Gastroesophageal sphincter (tissue), 4 donors: Measurements from ENCODE around the gene ADO. TPM values are rescaled to one million over a fixed set of nuclear protein-coding genes. Genes with fewer than 3 reads are reported as not detected.

ENCODE experiments used
- ATAC-seq: fragments of 150-250 bp; one replicate; pipeline ENCODE4 v1.9.1; 2016; ENCODE audit warnings: mild to moderate bottlenecking, moderate library complexity
- H3K27ac ChIP-seq, 4 donors: fragments of 200-600 bp; sonication (generic) in 3 of 4; 1 replicate in 3 of 4; 2 replicates in 1 of 4; pipeline ENCODE4 v1.5.1; 2016 to 2019
- H3K27me3 ChIP-seq: fragments of 200-600 bp; sonication (generic); one replicate; pipeline ENCODE4 v1.5.1; 2019
- H3K36me3 ChIP-seq, 2 donors: fragments of 200-600 bp; sonication (generic); one replicate each; pipeline ENCODE4 v1.5.1; 2019; ENCODE audit warnings: control low read depth in 1 of 2
- H3K4me1 ChIP-seq, 3 donors: fragments of 200-600 bp; sonication (generic); 1 replicate in 2 of 3; 2 replicates in 1 of 3; pipeline ENCODE4 v1.5.1; 2016 to 2019; ENCODE audit warnings: control low read depth in 2 of 3
- H3K4me3 ChIP-seq, 2 donors: fragments of 200-600 bp; sonication (generic); one replicate each; pipeline ENCODE4 v1.5.1; 2019; ENCODE audit warnings: mild to moderate bottlenecking in 1 of 2, moderate library complexity in 1 of 2
- H3K9me3 ChIP-seq, 3 donors: fragments of 200-600 bp; sonication (generic); one replicate each; pipeline ENCODE4 v1.5.1; 2017 to 2019; ENCODE audit warnings: control low read depth in 2 of 3
- CTCF ChIP-seq, 4 experiments: fragments of 200-600 bp in 2 of 4; fragments of 450-650 bp in 2 of 4; sonication (generic) in 1 of 4; IDR thresholded peaks; one replicate each; pipeline ENCODE4 v1.5.1; 2017 to 2019; ENCODE audit warnings: antibody characterized with exemption in 4 of 4, mild to moderate bottlenecking in 2 of 4, moderate library complexity in 2 of 4
- EP300 ChIP-seq: sonication (generic); formaldehyde crosslinking; IDR thresholded peaks from one replicate; pipeline ENCODE4 v1.6.1; 2017; ENCODE audit warnings: antibody characterized with exemption, mild to moderate bottlenecking
- POLR2A ChIP-seq, 2 donors: fragments of 450-650 bp; IDR thresholded peaks; one replicate each; pipeline ENCODE4 v1.6.1; 2017; ENCODE audit warnings: antibody characterized with exemption in 2 of 2, mild to moderate bottlenecking in 2 of 2, moderate library complexity in 1 of 2
- POLR2AphosphoS5 ChIP-seq: sonication (generic); formaldehyde crosslinking; IDR thresholded peaks from one replicate; pipeline ENCODE4 v1.6.1; 2017; ENCODE audit warnings: antibody characterized with exemption
- WGBS, 2 donors: methylation state at CpG; one replicate each; pipeline ENCODE4 v1.1.5; 2018; ENCODE audit warnings: low coverage in 1 of 2; 5-methylcytosine and 5-hydroxymethylcytosine counted together
- total RNA-seq, 4 donors: library from RNA; depleted of rRNA; stranded (reverse); fragments of >200 nt; gene quantifications; one replicate each; pipeline ENCODE4 v1.1.0, GENCODE V29; 2016

ADO gene
- total RNA-seq, 4 donors from 2014 or later, result 20.2 to 28.9 (median 22.5) TPM

DNA sequence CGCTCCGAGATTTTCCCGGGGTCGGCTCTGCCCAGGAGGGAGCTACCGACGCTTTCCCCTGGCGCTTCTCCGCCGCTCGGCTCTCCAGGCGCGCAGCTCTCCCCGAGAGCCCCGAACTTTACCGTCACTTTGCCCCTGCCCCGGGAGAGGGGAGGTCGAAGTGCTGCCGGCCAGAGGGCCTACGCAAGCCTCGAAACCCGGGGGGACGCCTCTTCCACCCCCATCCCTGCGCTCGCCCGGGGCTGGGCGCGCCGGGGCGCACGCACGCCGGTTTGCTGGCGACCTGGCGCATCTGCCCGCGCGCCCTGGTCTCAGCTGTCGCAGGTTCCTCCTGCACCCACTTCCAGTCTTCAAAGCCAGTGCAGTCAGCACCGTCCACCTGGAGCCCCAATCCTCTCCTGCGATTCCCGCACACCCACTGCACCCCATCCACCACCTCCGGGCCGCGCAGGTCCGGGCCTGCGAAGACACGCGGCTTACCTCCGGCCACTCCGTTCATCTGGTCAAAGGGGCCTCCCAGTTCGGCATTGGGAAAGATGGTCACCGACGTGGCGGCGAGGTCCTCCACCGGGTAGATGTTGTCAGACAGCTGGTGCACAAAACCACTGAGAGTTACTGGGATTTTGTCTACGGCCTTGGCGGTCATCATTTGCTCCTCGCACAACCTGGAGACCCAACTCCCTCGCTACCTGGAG, 11.0 kb downstream of the ADO start:
- no peak for TF ChIP-seq CTCF (IDR thresholded peaks at IDR 0.05)
- TF ChIP-seq POLR2A (IDR thresholded peaks at IDR 0.05), result no peak
- TF ChIP-seq POLR2AphosphoS5, result no peak
- no peak for TF ChIP-seq EP300
- Histone ChIP-seq H3K4me3 (peak overlapping the region in 1 of 2 donors; percentile 87), H3K4me1 (peaks cover 0 to 45% (median 35%) of the 10 kb centered on the region in 3 donors), H3K9me3 (no peaks in the 10 kb centered on the region), H3K27me3 (peaks cover 47% of the 10 kb centered on the region), H3K27ac (peak overlapping the region in 3 of 4 donors; percentile 89 to 91 (median 91)), H3K36me3 (no peaks in the 10 kb centered on the region)
- WGBS, 2 donors, result 1 to 20% methylated on average over 4 to 13 of the region's 60 CpGs
- ATAC-seq, result no peak

- H3K27ac ChIP-seq, result peak overlapping the region in 3 of 4 donors; percentile 89 to 91 (median 91)
- peak overlapping the region; percentile 64 to 87 for H3K4me3 ChIP-seq
- H3K4me1 ChIP-seq, result peaks cover 0 to 45% (median 35%) of the 10 kb centered on the region in 3 donors
- no peaks in the 10 kb centered on the region for H3K36me3 ChIP-seq
- 0% methylated on average over 1 to 2 of the region's 2 CpGs for WGBS, 2 donors
- no peak for ATAC-seq
- no peaks in the 10 kb centered on the region for H3K9me3 ChIP-seq
- TF ChIP-seq POLR2AphosphoS5 (no peak), EP300 (no peak), CTCF (IDR thresholded peaks at IDR 0.05) (no peak), POLR2A (IDR thresholded peaks at IDR 0.05) (no peak)
- peaks cover 52% of the 10 kb centered on the region for H3K27me3 ChIP-seq
Observed at GRCh38 chr10:62816076-62816330, 11.5 kb downstream of the ADO start.

DNA sequence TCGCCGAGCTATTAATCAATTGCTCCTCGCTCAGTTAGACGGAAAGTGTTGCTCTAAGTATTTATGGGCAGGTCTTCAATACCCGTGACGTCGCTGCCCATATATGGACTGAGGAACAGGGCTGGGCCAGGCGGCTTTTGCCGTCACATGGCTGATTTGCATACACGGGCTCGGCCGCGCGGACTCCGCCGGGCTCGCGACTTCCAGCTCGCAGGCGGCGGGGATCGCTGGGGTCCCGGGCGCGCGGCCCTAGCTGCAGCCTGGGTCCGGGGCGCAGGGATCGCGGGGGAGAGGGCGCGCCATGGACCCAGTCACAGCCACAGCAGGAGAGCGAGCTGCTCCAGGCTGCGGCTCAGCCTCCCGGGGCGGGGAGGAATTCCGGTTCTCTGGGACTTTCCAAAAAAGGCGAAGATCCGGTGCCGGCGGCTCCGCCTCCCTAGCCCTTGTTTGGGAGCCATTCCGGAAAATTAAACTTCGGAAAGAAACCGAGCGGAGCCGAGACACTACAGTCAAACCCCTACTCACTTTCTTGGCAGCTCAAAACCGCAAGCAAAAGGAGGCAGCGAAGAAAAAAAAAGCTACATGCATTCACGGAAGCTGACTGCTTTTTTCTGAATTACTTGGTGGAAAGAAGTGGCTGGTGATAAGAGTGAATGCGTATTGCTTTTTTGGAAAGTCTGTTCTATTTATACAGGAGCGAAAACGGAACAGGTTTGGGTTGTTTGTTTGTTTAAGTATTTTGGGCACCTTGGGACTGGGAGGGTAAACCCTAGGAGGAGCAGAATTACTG, 12.0 kb downstream of the ADO start, which contains the start of gene EGR2:
TSS of gene EGR2 (minus strand) at position 36 of the 790 bp plus-strand sequence. CDS start 337 bp downstream, outside the sequence.
- WGBS, 2 donors, result 0% methylated on average over 11 to 12 of the region's 53 CpGs
- Histone ChIP-seq H3K27ac (peak within 1 kb of the TSS; percentile 25 to 91 (median 90)), H3K9me3 (no peaks in the 10 kb centered on the region), H3K4me3 (peak within 1 kb of the TSS; percentile 64 to 87), H3K4me1 (peaks cover 0 to 45% (median 35%) of the 10 kb centered on the region in 3 donors), H3K36me3 (no peaks in the 10 kb centered on the region), H3K27me3 (peaks cover 57% of the 10 kb centered on the region)
- TF ChIP-seq POLR2AphosphoS5 (peak; percentile 28), POLR2A (IDR thresholded peaks at IDR 0.05) (no peak)
- peak; percentile 90 for ATAC-seq

- TF ChIP-seq POLR2AphosphoS5 (no peak), CTCF (IDR thresholded peaks at IDR 0.05) (no peak), POLR2A (IDR thresholded peaks at IDR 0.05) (no peak), EP300 (no peak)
- no peaks in the 10 kb centered on the region for H3K9me3 ChIP-seq
- WGBS, 2 donors, result 0% methylated on average over 10 to 38 of the region's 49 CpGs
- H3K27me3 ChIP-seq, result peaks cover 63% of the 10 kb centered on the region
- H3K4me3 ChIP-seq, result peak overlapping the region; percentile 64 to 87
- no peaks in the 10 kb centered on the region for H3K36me3 ChIP-seq
- peak overlapping the region in 3 of 4 donors; percentile 89 to 91 (median 91) for H3K27ac ChIP-seq
- peak; percentile 23 for ATAC-seq
- peaks cover 0 to 45% (median 35%) of the 10 kb centered on the region in 3 donors for H3K4me1 ChIP-seq
Observed at GRCh38 chr10:62817121-62817765, 12.7 kb downstream of the ADO start.

DNA sequence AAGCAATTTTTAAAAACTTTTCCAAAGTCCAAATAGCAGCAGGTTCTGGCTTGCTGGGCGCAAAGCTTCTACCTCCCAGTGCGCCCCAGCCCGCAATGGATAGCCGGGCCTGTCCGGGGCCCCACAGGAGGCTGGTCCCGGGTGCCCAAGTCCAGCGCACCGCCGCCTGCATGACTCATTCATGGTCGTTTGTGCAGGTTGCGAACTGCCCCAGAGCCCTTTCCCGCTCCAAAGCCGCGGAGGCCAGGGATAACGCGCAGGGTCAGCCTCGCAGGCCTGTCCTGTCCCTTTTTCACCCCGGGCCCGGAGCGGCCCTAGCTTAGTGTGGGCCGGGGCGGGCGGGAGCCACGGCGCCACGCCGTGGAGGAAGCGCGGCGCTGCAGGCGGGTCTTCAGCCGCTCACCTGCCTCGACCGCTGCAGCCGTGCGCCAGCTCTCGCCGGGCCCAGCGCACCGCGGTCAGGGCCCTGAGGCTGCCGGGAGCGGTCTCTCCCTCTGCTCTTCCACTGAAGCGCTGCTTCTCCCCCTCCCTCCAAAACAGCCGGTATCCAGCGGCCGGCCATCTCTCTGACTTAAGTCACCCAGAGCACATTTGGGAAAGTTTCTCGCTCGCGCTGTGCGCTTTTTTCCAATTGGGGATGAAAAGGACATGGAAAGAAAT, 13.4 kb downstream of the ADO start:
- Histone ChIP-seq H3K4me1 (peaks cover 0 to 45% (median 35%) of the 10 kb centered on the region in 3 donors), H3K36me3 (no peaks in the 10 kb centered on the region), H3K27ac (peak overlapping the region in 3 of 4 donors; percentile 89 to 91 (median 91)), H3K9me3 (no peaks in the 10 kb centered on the region), H3K27me3 (peaks cover 68% of the 10 kb centered on the region), H3K4me3 (peak overlapping the region; percentile 64 to 87)
- peak; percentile 70 for ATAC-seq
- TF ChIP-seq CTCF (IDR thresholded peaks at IDR 0.05), result peak in 3 of 4 experiments; percentile 80 to 98 (median 84)
- no peak for TF ChIP-seq POLR2A (IDR thresholded peaks at IDR 0.05)
- no CpG with 5 or more reads among the region's 51 CpGs for WGBS, 2 donors
